ENCODE data around the gene FOLR3. TPM values are rescaled to one million over a fixed set of nuclear protein-coding genes. Genes with fewer than 3 reads are reported as not detected.
"Not testable (repeated sequence)": the region's sequence is repeated elsewhere in the genome, so short reads cannot be mapped to it uniquely, and the experiment has no call there.

The FOLR3 gene
- not detected for polyA plus RNA-seq (2013, experiment 1 of 2)
- not detected for polyA plus RNA-seq (2013, experiment 2 of 2)

- 93% methylated on average over 4 of the region's 4 CpGs for WGBS
- not testable (repeated sequence) for H3K27ac ChIP-seq (ENCODE audit: low read depth, low read length)
- peaks cover 22% of the 10 kb centered on the region for H3K27me3 ChIP-seq (ENCODE audit: insufficient read depth, low read length)
These were observed at the start of gene FOLR3 for GRCh38 chr11:72135473-72135872. TSS of gene FOLR3 (plus strand) at chr11:72135725. CDS start at chr11:72135953, 228 bp downstream.

GRCh38 chr11:72088076-72088808 is 47.3 kb upstream of the FOLR3 start:
- Histone ChIP-seq H3K27me3 (ENCODE audit: insufficient read depth, low read length) (no peaks in the 10 kb centered on the region), H3K9ac (ENCODE audit: low read depth, low read length) (no peak overlapping the region), H3K4me3 (ENCODE audit: low read length) (no peak overlapping the region), H3K4me1 (ENCODE audit: insufficient read depth, low read length) (peaks cover 3% of the 10 kb centered on the region; the same call in 1 of the 2 replicates), H3K36me3 (ENCODE audit: insufficient read depth, low read length) (peaks cover 11% of the 10 kb centered on the region), H3K9me3 (ENCODE audit: insufficient read depth, low read depth, low read length) (no peaks in the 10 kb centered on the region), H3K27ac (ENCODE audit: low read depth, low read length) (no peak overlapping the region)
- WGBS: 86% methylated on average over 4 of the region's 4 CpGs

More at GRCh38 chr11:72135473-72135872, at the start of gene FOLR3:
- not testable (repeated sequence) for H3K36me3 ChIP-seq (ENCODE audit: insufficient read depth, low read length); H3K4me3 ChIP-seq (ENCODE audit: low read length); H3K4me1 ChIP-seq (ENCODE audit: insufficient read depth, low read length); H3K9me3 ChIP-seq (ENCODE audit: insufficient read depth, low read depth, low read length); H3K9ac ChIP-seq (ENCODE audit: low read depth, low read length)

GRCh38 chr11:72091292-72091691 is 44.2 kb upstream of the FOLR3 start:
- Histone ChIP-seq H3K4me3 (ENCODE audit: low read length) (no peak overlapping the region), H3K27ac (ENCODE audit: low read depth, low read length) (no peak overlapping the region; the same call in 1 of the 2 replicates), H3K9me3 (ENCODE audit: insufficient read depth, low read depth, low read length) (no peaks in the 10 kb centered on the region), H3K9ac (ENCODE audit: low read depth, low read length) (no peak overlapping the region), H3K27me3 (ENCODE audit: insufficient read depth, low read length) (no peaks in the 10 kb centered on the region), H3K36me3 (ENCODE audit: insufficient read depth, low read length) (peaks cover 25% of the 10 kb centered on the region), H3K4me1 (ENCODE audit: insufficient read depth, low read length) (peaks cover 3% of the 10 kb centered on the region; the same call in 1 of the 2 replicates)
- WGBS: 63% methylated on average over 2 of the region's 4 CpGs

- H3K36me3 ChIP-seq (ENCODE audit: insufficient read depth, low read length): peaks cover 61% of the 10 kb centered on the region
- peaks cover 3% of the 10 kb centered on the region; the same call in 1 of the 2 replicates for H3K4me1 ChIP-seq (ENCODE audit: insufficient read depth, low read length)
- no peak overlapping the region for H3K9ac ChIP-seq (ENCODE audit: low read depth, low read length)
- no peaks in the 10 kb centered on the region for H3K27me3 ChIP-seq (ENCODE audit: insufficient read depth, low read length)
- no peak overlapping the region for H3K4me3 ChIP-seq (ENCODE audit: low read length)
- WGBS: 95% methylated on average over 3 of the region's 3 CpGs
- H3K27ac ChIP-seq (ENCODE audit: low read depth, low read length): no peak overlapping the region
- no peaks in the 10 kb centered on the region for H3K9me3 ChIP-seq (ENCODE audit: insufficient read depth, low read depth, low read length)
These were observed 36.8 kb upstream of the FOLR3 start for GRCh38 chr11:72098741-72099140.

GRCh38 chr11:72100009-72100408 is 35.5 kb upstream of the FOLR3 start:
- Histone ChIP-seq H3K9me3 (ENCODE audit: insufficient read depth, low read depth, low read length) (no peaks in the 10 kb centered on the region), H3K36me3 (ENCODE audit: insufficient read depth, low read length) (peaks cover 52% of the 10 kb centered on the region), H3K27ac (ENCODE audit: low read depth, low read length) (no peak overlapping the region), H3K27me3 (ENCODE audit: insufficient read depth, low read length) (no peaks in the 10 kb centered on the region), H3K9ac (ENCODE audit: low read depth, low read length) (no peak overlapping the region), H3K4me1 (ENCODE audit: insufficient read depth, low read length) (peaks cover 6% of the 10 kb centered on the region; the same call in 1 of the 2 replicates), H3K4me3 (ENCODE audit: low read length) (no peak overlapping the region)
- whole genome bisulfite sequencing: 94% methylated on average over 3 of the region's 3 CpGs

GRCh38 chr11:72100462-72100861 is 35.1 kb upstream of the FOLR3 start:
- H3K27ac ChIP-seq (ENCODE audit: low read depth, low read length): no peak overlapping the region
- peaks cover 6% of the 10 kb centered on the region; the same call in 1 of the 2 replicates for H3K4me1 ChIP-seq (ENCODE audit: insufficient read depth, low read length)
- 91% methylated on average over 1 of the region's 1 CpG for WGBS
- 0 out of 2 replicates have a peak overlapping the region, but pooled peaks have one; percentile 25 for H3K9ac ChIP-seq (ENCODE audit: low read depth, low read length)
- H3K27me3 ChIP-seq (ENCODE audit: insufficient read depth, low read length): no peaks in the 10 kb centered on the region
- H3K4me3 ChIP-seq (ENCODE audit: low read length): no peak overlapping the region
- peaks cover 47% of the 10 kb centered on the region for H3K36me3 ChIP-seq (ENCODE audit: insufficient read depth, low read length)
- H3K9me3 ChIP-seq (ENCODE audit: insufficient read depth, low read depth, low read length): no peaks in the 10 kb centered on the region

GRCh38 chr11:72102162-72102561 is 33.4 kb upstream of the FOLR3 start:
- no peaks in the 10 kb centered on the region for H3K9me3 ChIP-seq (ENCODE audit: insufficient read depth, low read depth, low read length)
- H3K4me1 ChIP-seq (ENCODE audit: insufficient read depth, low read length): peaks cover 6% of the 10 kb centered on the region; the same call in 1 of the 2 replicates
- WGBS: 67% methylated on average over 4 of the region's 4 CpGs
- peaks cover 39% of the 10 kb centered on the region for H3K36me3 ChIP-seq (ENCODE audit: insufficient read depth, low read length)
- H3K9ac ChIP-seq (ENCODE audit: low read depth, low read length): peak overlapping the region; percentile 97
- peak overlapping the region; percentile 96 for H3K4me3 ChIP-seq (ENCODE audit: low read length)
- no peaks in the 10 kb centered on the region for H3K27me3 ChIP-seq (ENCODE audit: insufficient read depth, low read length)
- H3K27ac ChIP-seq (ENCODE audit: low read depth, low read length): no peak overlapping the region; the same call in 1 of the 2 replicates

- peak overlapping the region; percentile 95 for H3K27ac ChIP-seq (ENCODE audit: low read depth, low read length)
- H3K36me3 ChIP-seq (ENCODE audit: insufficient read depth, low read length): peaks cover 34% of the 10 kb centered on the region
- H3K4me3 ChIP-seq (ENCODE audit: low read length): peak overlapping the region; percentile 96
- peaks cover 6% of the 10 kb centered on the region; the same call in 1 of the 2 replicates for H3K4me1 ChIP-seq (ENCODE audit: insufficient read depth, low read length)
- peak overlapping the region; percentile 97 for H3K9ac ChIP-seq (ENCODE audit: low read depth, low read length)
- 7% methylated on average over 9 of the region's 9 CpGs for WGBS
- H3K9me3 ChIP-seq (ENCODE audit: insufficient read depth, low read depth, low read length): no peaks in the 10 kb centered on the region
- no peaks in the 10 kb centered on the region for H3K27me3 ChIP-seq (ENCODE audit: insufficient read depth, low read length)
These were observed 32.9 kb upstream of the FOLR3 start for GRCh38 chr11:72102631-72102945.

GRCh38 chr11:72102946-72103753 is 32.4 kb upstream of the FOLR3 start, which contains the start of gene LAMTOR1:
TSS of gene LAMTOR1 (minus strand) at chr11:72103297. CDS start at chr11:72103224, 73 bp downstream.
- peak within 1 kb of the TSS; percentile 96 for H3K4me3 ChIP-seq (ENCODE audit: low read length)
- H3K4me1 ChIP-seq (ENCODE audit: insufficient read depth, low read length): peaks cover 6% of the 10 kb centered on the region; the same call in 1 of the 2 replicates
- no peaks in the 10 kb centered on the region for H3K9me3 ChIP-seq (ENCODE audit: insufficient read depth, low read depth, low read length)
- WGBS: 5% methylated on average over 64 of the region's 64 CpGs
- no peaks in the 10 kb centered on the region for H3K27me3 ChIP-seq (ENCODE audit: insufficient read depth, low read length)
- H3K9ac ChIP-seq (ENCODE audit: low read depth, low read length): peak within 1 kb of the TSS; percentile 97
- H3K27ac ChIP-seq (ENCODE audit: low read depth, low read length): peak within 1 kb of the TSS; percentile 95
- H3K36me3 ChIP-seq (ENCODE audit: insufficient read depth, low read length): peaks cover 29% of the 10 kb centered on the region

GRCh38 chr11:72103754-72104167 is 31.8 kb upstream of the FOLR3 start:
- H3K36me3 ChIP-seq (ENCODE audit: insufficient read depth, low read length): peaks cover 23% of the 10 kb centered on the region
- WGBS: 87% methylated on average over 11 of the region's 11 CpGs
- H3K27ac ChIP-seq (ENCODE audit: low read depth, low read length): peak overlapping the region; percentile 87
- peak overlapping the region; percentile 60 for H3K9ac ChIP-seq (ENCODE audit: low read depth, low read length)
- H3K27me3 ChIP-seq (ENCODE audit: insufficient read depth, low read length): no peaks in the 10 kb centered on the region
- H3K4me3 ChIP-seq (ENCODE audit: low read length): peak overlapping the region; percentile 52
- peaks cover 6% of the 10 kb centered on the region; the same call in 1 of the 2 replicates for H3K4me1 ChIP-seq (ENCODE audit: insufficient read depth, low read length)
- H3K9me3 ChIP-seq (ENCODE audit: insufficient read depth, low read depth, low read length): no peaks in the 10 kb centered on the region

- Histone ChIP-seq H3K27ac (ENCODE audit: low read depth, low read length) (no peak within 1 kb of the TSS), H3K4me1 (ENCODE audit: insufficient read depth, low read length) (peaks cover 6% of the 10 kb centered on the region; the same call in 1 of the 2 replicates), H3K4me3 (ENCODE audit: low read length) (no peak within 1 kb of the TSS), H3K9ac (ENCODE audit: low read depth, low read length) (no peak within 1 kb of the TSS; the same call in 1 of the 2 replicates), H3K9me3 (ENCODE audit: insufficient read depth, low read depth, low read length) (no peaks in the 10 kb centered on the region), H3K36me3 (ENCODE audit: insufficient read depth, low read length) (peaks cover 15% of the 10 kb centered on the region), H3K27me3 (ENCODE audit: insufficient read depth, low read length) (no peaks in the 10 kb centered on the region)
- 93% methylated on average over 14 of the region's 14 CpGs for WGBS
These were observed 29.6 kb upstream of the FOLR3 start, which contains the start of gene TOMT for GRCh38 chr11:72105888-72106287. TSS of gene TOMT (plus strand) at chr11:72105924. CDS start at chr11:72105952, 28 bp downstream.

All from HUES64 (cell line).